Measurements from ENCODE around the gene FAF1.
"Not testable (repeated sequence)": the region's sequence is repeated elsewhere in the genome, so short reads cannot be mapped to it uniquely, and the experiment has no call there.

Gene FAF1

GRCh38 chr1:50893466-50893865 is 66.6 kb downstream of the FAF1 start:
- H3K4me1 Mint-ChIP-seq (ENCODE audit: low read depth), result no peaks in the 10 kb centered on the region
- intact Hi-C loops (cut with micrococcal nuclease), result no loop called here
- no peak overlapping the region for H3K27ac Mint-ChIP-seq

GRCh38 chr1:50887555-50887954 is 72.5 kb downstream of the FAF1 start:
- intact Hi-C loops (cut with micrococcal nuclease); H3K4me3 Mint-ChIP-seq; H3K27ac Mint-ChIP-seq; H3K4me1 Mint-ChIP-seq (ENCODE audit: low read depth); H3K36me3 Mint-ChIP-seq (ENCODE audit: low read depth); H3K27me3 Mint-ChIP-seq: not testable (repeated sequence)
- peaks cover 53% of the 10 kb centered on the region for H3K9me3 Mint-ChIP-seq

More at GRCh38 chr1:50893466-50893865, 66.6 kb downstream of the FAF1 start:
- no peaks in the 10 kb centered on the region for H3K27me3 Mint-ChIP-seq
- no peak overlapping the region for H3K4me3 Mint-ChIP-seq
- H3K9me3 Mint-ChIP-seq, result peaks cover 50% of the 10 kb centered on the region
- H3K36me3 Mint-ChIP-seq (ENCODE audit: low read depth), result peaks cover 8% of the 10 kb centered on the region

GRCh38 chr1:50880373-50880772 is 79.7 kb downstream of the FAF1 start:
- Mint-ChIP-seq H3K27ac (no peak overlapping the region), H3K4me1 (ENCODE audit: low read depth) (peaks cover 15% of the 10 kb centered on the region), H3K4me3 (no peak overlapping the region), H3K36me3 (ENCODE audit: low read depth) (no peaks in the 10 kb centered on the region), H3K27me3 (no peaks in the 10 kb centered on the region), H3K9me3 (peaks cover 7% of the 10 kb centered on the region)
- intact Hi-C loops (cut with micrococcal nuclease), result no loop called here

DNA sequence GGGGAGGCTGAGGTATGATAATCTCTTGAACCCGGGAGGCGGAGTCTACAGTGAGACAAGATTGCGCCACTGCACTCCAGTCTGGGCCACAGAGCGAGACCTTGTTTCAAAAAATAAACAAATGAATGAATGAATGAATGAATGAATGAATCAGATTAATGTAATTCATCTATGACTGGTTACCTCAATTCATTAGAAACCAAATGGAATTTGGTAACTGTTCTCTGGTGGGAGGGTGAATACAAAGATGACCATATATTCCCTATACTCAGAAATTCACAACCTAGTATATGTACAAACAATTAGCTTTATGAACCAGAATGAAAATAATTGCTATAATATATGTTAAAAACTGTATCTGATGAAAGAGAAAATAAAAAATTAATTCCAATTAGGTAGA is 80.9 kb downstream of the FAF1 start:
- Mint-ChIP-seq H3K27me3 (no peaks in the 10 kb centered on the region), H3K4me1 (ENCODE audit: low read depth) (peaks cover 6% of the 10 kb centered on the region), H3K27ac (no peak overlapping the region), H3K9me3 (no peaks in the 10 kb centered on the region), H3K4me3 (no peak overlapping the region), H3K36me3 (ENCODE audit: low read depth) (no peaks in the 10 kb centered on the region)
- intact Hi-C loops (cut with micrococcal nuclease), result no loop called here

DNA sequence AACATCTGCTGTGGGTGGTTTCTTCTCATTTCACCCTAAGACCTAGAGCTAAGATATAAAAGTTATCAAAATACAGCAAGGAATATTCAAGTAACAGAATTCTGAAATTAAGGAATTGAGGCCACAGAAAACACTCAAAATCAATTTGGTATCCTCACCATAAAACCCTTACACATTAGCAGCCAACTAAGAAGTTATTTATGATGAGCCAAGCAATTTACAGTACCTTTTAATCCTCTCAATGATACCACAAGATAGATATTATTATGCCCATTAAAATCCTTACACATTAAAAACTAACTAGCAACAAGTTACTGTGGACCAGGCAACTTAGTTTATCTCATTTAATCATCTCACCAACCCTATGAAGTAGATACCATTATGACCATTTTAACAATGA is 81.6 kb downstream of the FAF1 start:
- H3K4me3 Mint-ChIP-seq, result no peak overlapping the region
- H3K27ac Mint-ChIP-seq, result no peak overlapping the region
- H3K4me1 Mint-ChIP-seq (ENCODE audit: low read depth), result peaks cover 6% of the 10 kb centered on the region
- no peaks in the 10 kb centered on the region for H3K27me3 Mint-ChIP-seq
- H3K9me3 Mint-ChIP-seq, result no peaks in the 10 kb centered on the region
- no peaks in the 10 kb centered on the region for H3K36me3 Mint-ChIP-seq (ENCODE audit: low read depth)
- intact Hi-C loops (cut with micrococcal nuclease), result no loop called here

DNA sequence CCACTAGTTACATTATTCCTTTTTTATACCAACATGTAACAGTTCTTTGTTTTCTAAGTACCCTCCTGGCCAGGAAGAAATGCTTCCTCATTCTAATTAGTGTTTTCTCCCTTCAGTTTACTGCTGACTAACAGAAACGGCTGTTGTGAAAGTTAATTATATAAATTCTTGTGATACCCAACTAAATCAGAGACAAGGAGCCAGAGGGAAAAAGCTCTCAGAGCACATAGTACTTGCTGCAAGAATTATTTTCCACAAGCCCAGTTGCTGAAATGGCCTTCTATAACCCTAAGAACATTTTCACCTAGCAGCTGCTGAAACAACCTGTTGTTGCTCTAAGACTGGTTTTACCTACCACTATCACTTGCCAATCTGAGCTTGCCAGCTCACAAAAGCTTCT is 82.4 kb downstream of the FAF1 start:
- Mint-ChIP-seq H3K36me3 (ENCODE audit: low read depth) (no peaks in the 10 kb centered on the region), H3K27me3 (no peaks in the 10 kb centered on the region), H3K4me1 (ENCODE audit: low read depth) (peaks cover 6% of the 10 kb centered on the region), H3K27ac (no peak overlapping the region), H3K4me3 (no peak overlapping the region), H3K9me3 (no peaks in the 10 kb centered on the region)
- intact Hi-C loops (cut with micrococcal nuclease), result no loop called here

GRCh38 chr1:50873458-50874187 is 86.4 kb downstream of the FAF1 start:
- Mint-ChIP-seq H3K36me3 (ENCODE audit: low read depth) (no peaks in the 10 kb centered on the region), H3K27ac (no peak overlapping the region), H3K27me3 (no peaks in the 10 kb centered on the region), H3K4me3 (no peak overlapping the region), H3K9me3 (no peaks in the 10 kb centered on the region), H3K4me1 (ENCODE audit: low read depth) (peaks cover 6% of the 10 kb centered on the region)
- intact Hi-C loops (cut with micrococcal nuclease), result no loop called here

- H3K4me1 Mint-ChIP-seq (ENCODE audit: low read depth); H3K4me3 Mint-ChIP-seq; H3K27ac Mint-ChIP-seq; intact Hi-C loops (cut with micrococcal nuclease); H3K27me3 Mint-ChIP-seq; H3K36me3 Mint-ChIP-seq (ENCODE audit: low read depth): not testable (repeated sequence)
- peaks cover 38% of the 10 kb centered on the region for H3K9me3 Mint-ChIP-seq
These were observed 95.2 kb downstream of the FAF1 start for GRCh38 chr1:50864845-50865244.

DNA sequence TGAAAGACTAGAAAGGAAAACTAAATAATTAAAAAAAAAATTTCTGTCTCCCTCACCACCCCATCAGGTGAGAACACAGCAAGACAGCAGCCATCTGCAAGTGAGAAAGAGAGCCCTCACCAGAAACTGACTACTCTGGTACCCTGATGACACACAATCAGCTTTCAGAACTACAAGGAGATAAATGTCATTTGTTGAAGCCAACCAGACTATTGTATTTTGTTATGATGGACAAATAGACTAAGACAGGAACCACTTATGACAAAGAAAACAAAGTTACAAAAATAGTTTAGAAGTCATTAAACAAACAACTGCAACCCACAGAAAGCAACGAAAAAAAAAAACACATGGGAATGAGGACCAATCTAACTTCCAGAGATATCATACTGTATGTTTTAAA is 98.3 kb downstream of the FAF1 start:
- Mint-ChIP-seq H3K36me3 (ENCODE audit: low read depth) (peaks cover 4% of the 10 kb centered on the region), H3K27ac (no peak overlapping the region), H3K4me3 (no peak overlapping the region), H3K4me1 (ENCODE audit: low read depth) (peaks cover 6% of the 10 kb centered on the region), H3K9me3 (peaks cover 41% of the 10 kb centered on the region), H3K27me3 (no peaks in the 10 kb centered on the region)
- intact Hi-C loops (cut with micrococcal nuclease), result no loop called here

GRCh38 chr1:50860702-50861101 is 99.4 kb downstream of the FAF1 start:
- intact Hi-C loops (cut with micrococcal nuclease), result no loop called here
- H3K36me3 Mint-ChIP-seq (ENCODE audit: low read depth), result peaks cover 10% of the 10 kb centered on the region
- H3K27ac Mint-ChIP-seq, result no peak overlapping the region
- H3K4me3 Mint-ChIP-seq, result no peak overlapping the region
- H3K4me1 Mint-ChIP-seq (ENCODE audit: low read depth), result peaks cover 6% of the 10 kb centered on the region
- H3K9me3 Mint-ChIP-seq, result peaks cover 41% of the 10 kb centered on the region
- no peaks in the 10 kb centered on the region for H3K27me3 Mint-ChIP-seq

GRCh38 chr1:50860256-50860655 is 99.8 kb downstream of the FAF1 start:
- intact Hi-C loops (cut with micrococcal nuclease), result no loop called here
- peaks cover 10% of the 10 kb centered on the region for H3K36me3 Mint-ChIP-seq (ENCODE audit: low read depth)
- H3K4me1 Mint-ChIP-seq (ENCODE audit: low read depth), result peaks cover 6% of the 10 kb centered on the region
- H3K27ac Mint-ChIP-seq, result no peak overlapping the region
- H3K27me3 Mint-ChIP-seq, result no peaks in the 10 kb centered on the region
- H3K9me3 Mint-ChIP-seq, result peaks cover 41% of the 10 kb centered on the region
- no peak overlapping the region for H3K4me3 Mint-ChIP-seq

DNA sequence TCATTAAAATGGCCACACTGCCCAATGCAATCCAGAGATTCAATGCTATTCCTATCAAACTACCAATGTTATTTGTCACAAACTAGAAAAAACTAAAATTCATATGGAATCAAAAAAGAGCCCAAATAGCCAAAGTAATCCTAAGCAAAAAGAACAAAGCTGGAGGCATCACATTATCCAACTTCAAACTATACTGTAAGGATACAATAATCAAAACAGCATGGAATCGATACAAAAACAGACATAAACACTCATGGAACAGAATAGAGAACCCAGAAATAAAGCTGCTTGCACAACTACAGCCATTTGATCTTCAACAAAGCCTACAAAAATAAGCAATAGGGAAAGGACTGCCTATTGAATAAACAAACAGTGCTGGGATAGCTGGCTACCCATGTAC is 100.4 kb downstream of the FAF1 start:
- no peak overlapping the region for H3K27ac Mint-ChIP-seq
- peaks cover 41% of the 10 kb centered on the region for H3K9me3 Mint-ChIP-seq
- intact Hi-C loops (cut with micrococcal nuclease), result no loop called here
- H3K4me1 Mint-ChIP-seq (ENCODE audit: low read depth), result peaks cover 6% of the 10 kb centered on the region
- H3K4me3 Mint-ChIP-seq, result no peak overlapping the region
- peaks cover 10% of the 10 kb centered on the region for H3K36me3 Mint-ChIP-seq (ENCODE audit: low read depth)
- no peaks in the 10 kb centered on the region for H3K27me3 Mint-ChIP-seq

DNA sequence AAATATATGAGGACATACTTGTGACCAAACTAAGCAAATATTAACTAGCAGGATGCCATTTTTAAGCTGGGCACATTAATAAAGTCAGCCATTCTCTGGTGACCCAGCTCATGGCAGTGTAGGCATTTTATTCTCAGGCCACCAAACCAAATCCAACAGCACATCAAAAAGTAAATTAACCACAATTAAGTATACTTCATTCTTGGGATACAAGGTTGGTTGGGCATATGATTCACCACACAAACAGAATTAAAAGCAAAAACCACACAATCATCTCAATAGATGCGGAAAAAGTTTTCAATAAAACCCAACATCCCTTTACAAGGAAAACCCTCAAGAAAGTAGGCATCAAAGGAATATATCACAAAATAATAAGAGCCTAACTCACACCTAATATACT is 101.3 kb downstream of the FAF1 start:
- no peak overlapping the region for H3K4me3 Mint-ChIP-seq
- no peak overlapping the region for H3K27ac Mint-ChIP-seq
- intact Hi-C loops (cut with micrococcal nuclease), result no loop called here
- no peaks in the 10 kb centered on the region for H3K27me3 Mint-ChIP-seq
- H3K4me1 Mint-ChIP-seq (ENCODE audit: low read depth), result peaks cover 6% of the 10 kb centered on the region
- peaks cover 41% of the 10 kb centered on the region for H3K9me3 Mint-ChIP-seq
- H3K36me3 Mint-ChIP-seq (ENCODE audit: low read depth), result peaks cover 10% of the 10 kb centered on the region

DNA sequence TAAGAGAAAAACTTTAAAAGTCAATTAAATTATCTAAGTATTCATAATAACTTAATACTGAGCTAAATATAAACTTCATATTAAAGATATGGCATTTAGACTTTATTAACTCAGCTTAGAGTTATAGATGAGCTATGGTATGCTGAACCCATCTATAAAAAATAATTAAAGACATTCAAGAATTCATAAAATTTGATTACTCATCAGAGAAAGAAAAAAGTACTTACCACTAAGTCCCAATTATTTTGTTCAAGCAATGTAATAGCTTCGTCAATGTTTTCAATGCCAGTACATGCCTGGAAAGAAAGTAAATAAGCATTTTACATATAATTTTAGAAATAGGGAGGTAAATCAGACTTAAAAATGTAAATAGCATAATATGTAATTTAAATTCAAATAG is 102.4 kb downstream of the FAF1 start:
- H3K27ac Mint-ChIP-seq, result no peak overlapping the region
- no peak overlapping the region for H3K4me3 Mint-ChIP-seq
- peaks cover 32% of the 10 kb centered on the region for H3K9me3 Mint-ChIP-seq
- no peaks in the 10 kb centered on the region for H3K27me3 Mint-ChIP-seq
- intact Hi-C loops (cut with micrococcal nuclease), result no loop called here
- peaks cover 10% of the 10 kb centered on the region for H3K36me3 Mint-ChIP-seq (ENCODE audit: low read depth)
- H3K4me1 Mint-ChIP-seq (ENCODE audit: low read depth), result peaks cover 6% of the 10 kb centered on the region

- Mint-ChIP-seq H3K9me3 (peaks cover 7% of the 10 kb centered on the region), H3K36me3 (ENCODE audit: low read depth) (peaks cover 13% of the 10 kb centered on the region), H3K27ac (no peak overlapping the region), H3K4me3 (no peak overlapping the region), H3K27me3 (no peaks in the 10 kb centered on the region), H3K4me1 (ENCODE audit: low read depth) (no peaks in the 10 kb centered on the region)
- intact Hi-C loops (cut with micrococcal nuclease), result no loop called here
These were observed 106.7 kb downstream of the FAF1 start for GRCh38 chr1:50853325-50853724.
